ENCODE data around the gene SLC22A23. TPM values are rescaled to one million over a fixed set of nuclear protein-coding genes. Genes with fewer than 3 reads are reported as not detected.

SLC22A23 gene
- total and polyA plus RNA-seq, 4 donors: 4.9 to 45.4 (median 19.7) TPM

DNA sequence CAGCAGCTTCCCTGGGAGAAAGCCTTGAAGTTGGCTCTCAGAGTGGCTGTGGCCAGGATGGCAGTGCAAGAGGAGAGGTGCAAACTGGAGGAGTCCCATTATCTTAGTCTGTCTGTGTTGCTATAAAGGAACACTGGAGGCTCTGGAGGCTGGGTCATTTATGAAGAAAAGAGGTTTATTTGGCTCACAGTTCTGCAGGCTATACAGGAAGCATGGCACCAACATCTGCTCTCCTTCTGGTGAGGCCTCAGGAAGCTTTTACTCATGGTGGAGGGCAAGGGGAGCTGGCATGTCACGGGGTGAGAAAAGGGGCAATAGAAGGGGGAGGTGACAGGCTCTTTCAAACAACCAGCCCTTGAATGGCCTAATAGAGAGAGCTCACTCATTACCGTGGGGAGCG is 151.0 kb downstream of the SLC22A23 start:
- Histone ChIP-seq H3K9me3 (ENCODE audit: control insufficient read depth in 4 of 4, low read length in 3 of 4) (no peaks in the 10 kb centered on the region), H3K9ac (ENCODE audit: low read depth in 1 of 2, low read length in 2 of 2) (no peak overlapping the region), H3K27ac (ENCODE audit: low read depth in 1 of 2, low read length in 2 of 2) (no peak overlapping the region), H3K4me1 (ENCODE audit: control insufficient read depth in 4 of 4, insufficient read depth in 4 of 4, low read length in 3 of 4) (no peaks in the 10 kb centered on the region), H3K4me3 (ENCODE audit: low read depth in 1 of 3, low read length in 3 of 3) (no peak overlapping the region), H3K36me3 (ENCODE audit: control insufficient read depth in 4 of 4, insufficient read depth in 3 of 4, low read depth in 1 of 4, low read length in 3 of 4) (peaks cover 1 to 24% (median 13%) of the 10 kb centered on the region in 4 donors), H3K27me3 (ENCODE audit: control insufficient read depth in 4 of 4, insufficient read depth in 4 of 4, low read length in 3 of 4) (no peaks in the 10 kb centered on the region)
- DNase-seq (ENCODE audit: low spot score): no peak
- WGBS: 97% methylated on average over 3 of the region's 3 CpGs
- no peak for TF ChIP-seq RAD21 (IDR thresholded peaks at IDR 0.05)
- TF ChIP-seq, protein P1, sequence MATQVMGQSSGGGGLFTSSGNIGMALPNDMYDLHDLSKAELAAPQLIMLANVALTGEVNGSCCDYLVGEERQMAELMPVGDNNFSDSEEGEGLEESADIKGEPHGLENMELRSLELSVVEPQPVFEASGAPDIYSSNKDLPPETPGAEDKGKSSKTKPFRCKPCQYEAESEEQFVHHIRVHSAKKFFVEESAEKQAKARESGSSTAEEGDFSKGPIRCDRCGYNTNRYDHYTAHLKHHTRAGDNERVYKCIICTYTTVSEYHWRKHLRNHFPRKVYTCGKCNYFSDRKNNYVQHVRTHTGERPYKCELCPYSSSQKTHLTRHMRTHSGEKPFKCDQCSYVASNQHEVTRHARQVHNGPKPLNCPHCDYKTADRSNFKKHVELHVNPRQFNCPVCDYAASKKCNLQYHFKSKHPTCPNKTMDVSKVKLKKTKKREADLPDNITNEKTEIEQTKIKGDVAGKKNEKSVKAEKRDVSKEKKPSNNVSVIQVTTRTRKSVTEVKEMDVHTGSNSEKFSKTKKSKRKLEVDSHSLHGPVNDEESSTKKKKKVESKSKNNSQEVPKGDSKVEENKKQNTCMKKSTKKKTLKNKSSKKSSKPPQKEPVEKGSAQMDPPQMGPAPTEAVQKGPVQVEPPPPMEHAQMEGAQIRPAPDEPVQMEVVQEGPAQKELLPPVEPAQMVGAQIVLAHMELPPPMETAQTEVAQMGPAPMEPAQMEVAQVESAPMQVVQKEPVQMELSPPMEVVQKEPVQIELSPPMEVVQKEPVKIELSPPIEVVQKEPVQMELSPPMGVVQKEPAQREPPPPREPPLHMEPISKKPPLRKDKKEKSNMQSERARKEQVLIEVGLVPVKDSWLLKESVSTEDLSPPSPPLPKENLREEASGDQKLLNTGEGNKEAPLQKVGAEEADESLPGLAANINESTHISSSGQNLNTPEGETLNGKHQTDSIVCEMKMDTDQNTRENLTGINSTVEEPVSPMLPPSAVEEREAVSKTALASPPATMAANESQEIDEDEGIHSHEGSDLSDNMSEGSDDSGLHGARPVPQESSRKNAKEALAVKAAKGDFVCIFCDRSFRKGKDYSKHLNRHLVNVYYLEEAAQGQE (IDR thresholded peaks at IDR 0.05): no peak
- TF ChIP-seq, protein P2, sequence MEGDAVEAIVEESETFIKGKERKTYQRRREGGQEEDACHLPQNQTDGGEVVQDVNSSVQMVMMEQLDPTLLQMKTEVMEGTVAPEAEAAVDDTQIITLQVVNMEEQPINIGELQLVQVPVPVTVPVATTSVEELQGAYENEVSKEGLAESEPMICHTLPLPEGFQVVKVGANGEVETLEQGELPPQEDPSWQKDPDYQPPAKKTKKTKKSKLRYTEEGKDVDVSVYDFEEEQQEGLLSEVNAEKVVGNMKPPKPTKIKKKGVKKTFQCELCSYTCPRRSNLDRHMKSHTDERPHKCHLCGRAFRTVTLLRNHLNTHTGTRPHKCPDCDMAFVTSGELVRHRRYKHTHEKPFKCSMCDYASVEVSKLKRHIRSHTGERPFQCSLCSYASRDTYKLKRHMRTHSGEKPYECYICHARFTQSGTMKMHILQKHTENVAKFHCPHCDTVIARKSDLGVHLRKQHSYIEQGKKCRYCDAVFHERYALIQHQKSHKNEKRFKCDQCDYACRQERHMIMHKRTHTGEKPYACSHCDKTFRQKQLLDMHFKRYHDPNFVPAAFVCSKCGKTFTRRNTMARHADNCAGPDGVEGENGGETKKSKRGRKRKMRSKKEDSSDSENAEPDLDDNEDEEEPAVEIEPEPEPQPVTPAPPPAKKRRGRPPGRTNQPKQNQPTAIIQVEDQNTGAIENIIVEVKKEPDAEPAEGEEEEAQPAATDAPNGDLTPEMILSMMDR (IDR thresholded peaks at IDR 0.05; ENCODE audit: low read depth, low read length, missing input control): no peak

DNA sequence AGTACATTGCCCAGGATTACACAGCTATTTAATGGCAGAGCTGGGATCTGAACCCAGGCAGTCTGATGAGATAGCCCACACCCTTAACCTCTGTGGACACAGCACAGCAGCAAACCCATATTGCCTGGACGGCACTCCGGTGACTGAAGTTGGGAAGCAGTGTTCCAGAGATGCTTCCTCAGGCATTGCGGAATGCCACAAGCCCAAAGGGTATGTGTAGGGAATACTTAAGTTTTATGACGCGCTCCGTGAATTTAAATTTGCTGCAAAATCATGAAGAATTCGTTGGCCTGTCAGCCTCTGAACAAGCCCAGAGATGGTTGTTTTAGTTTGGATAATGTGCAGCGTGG is 151.7 kb downstream of the SLC22A23 start:
- TF ChIP-seq, protein P3, sequence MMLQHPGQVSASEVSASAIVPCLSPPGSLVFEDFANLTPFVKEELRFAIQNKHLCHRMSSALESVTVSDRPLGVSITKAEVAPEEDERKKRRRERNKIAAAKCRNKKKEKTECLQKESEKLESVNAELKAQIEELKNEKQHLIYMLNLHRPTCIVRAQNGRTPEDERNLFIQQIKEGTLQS (IDR thresholded peaks at IDR 0.05): no peak
- TF ChIP-seq YY1 (IDR thresholded peaks at IDR 0.05) (no peak), FOXA1 (IDR thresholded peaks at IDR 0.05) (no peak), TAF1 (conservative IDR thresholded peaks at IDR 0.05) (no peak), RAD21 (IDR thresholded peaks at IDR 0.05) (no peak), FOXA2 (IDR thresholded peaks at IDR 0.05) (no peak), NR2F2 (IDR thresholded peaks at IDR 0.05) (no peak), JUND (IDR thresholded peaks at IDR 0.05) (no peak), HNF4G (IDR thresholded peaks at IDR 0.05) (no peak), HNF4A (conservative IDR thresholded peaks at IDR 0.05) (no peak), RXRA (IDR thresholded peaks at IDR 0.05) (no peak), GABPA (IDR thresholded peaks at IDR 0.05 in 1 of 2, conservative IDR thresholded peaks at IDR 0.05 in 1 of 2) (no peak), SP1 (IDR thresholded peaks at IDR 0.05) (no peak), EGR1 (IDR thresholded peaks at IDR 0.05; ENCODE audit: low read depth in 2 of 2) (no peak)
- TF ChIP-seq, protein P1 (IDR thresholded peaks at IDR 0.05): no peak
- TF ChIP-seq, protein P4, sequence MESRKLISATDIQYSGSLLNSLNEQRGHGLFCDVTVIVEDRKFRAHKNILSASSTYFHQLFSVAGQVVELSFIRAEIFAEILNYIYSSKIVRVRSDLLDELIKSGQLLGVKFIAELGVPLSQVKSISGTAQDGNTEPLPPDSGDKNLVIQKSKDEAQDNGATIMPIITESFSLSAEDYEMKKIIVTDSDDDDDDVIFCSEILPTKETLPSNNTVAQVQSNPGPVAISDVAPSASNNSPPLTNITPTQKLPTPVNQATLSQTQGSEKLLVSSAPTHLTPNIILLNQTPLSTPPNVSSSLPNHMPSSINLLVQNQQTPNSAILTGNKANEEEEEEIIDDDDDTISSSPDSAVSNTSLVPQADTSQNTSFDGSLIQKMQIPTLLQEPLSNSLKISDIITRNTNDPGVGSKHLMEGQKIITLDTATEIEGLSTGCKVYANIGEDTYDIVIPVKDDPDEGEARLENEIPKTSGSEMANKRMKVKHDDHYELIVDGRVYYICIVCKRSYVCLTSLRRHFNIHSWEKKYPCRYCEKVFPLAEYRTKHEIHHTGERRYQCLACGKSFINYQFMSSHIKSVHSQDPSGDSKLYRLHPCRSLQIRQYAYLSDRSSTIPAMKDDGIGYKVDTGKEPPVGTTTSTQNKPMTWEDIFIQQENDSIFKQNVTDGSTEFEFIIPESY (IDR thresholded peaks at IDR 0.05): no peak
- TF ChIP-seq, protein P2 (IDR thresholded peaks at IDR 0.05; ENCODE audit: low read depth, low read length, missing input control): no peak
- TF ChIP-seq, protein P5, sequence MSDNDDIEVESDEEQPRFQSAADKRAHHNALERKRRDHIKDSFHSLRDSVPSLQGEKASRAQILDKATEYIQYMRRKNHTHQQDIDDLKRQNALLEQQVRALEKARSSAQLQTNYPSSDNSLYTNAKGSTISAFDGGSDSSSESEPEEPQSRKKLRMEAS (IDR thresholded peaks at IDR 0.05): no peak
- H3K9ac ChIP-seq (ENCODE audit: low read depth in 1 of 2, low read length in 2 of 2): no peak overlapping the region
- H3K27me3 ChIP-seq (ENCODE audit: control insufficient read depth in 4 of 4, insufficient read depth in 4 of 4, low read length in 3 of 4): no peaks in the 10 kb centered on the region
- WGBS: 94% methylated on average over 8 of the region's 8 CpGs
- no peak overlapping the region for H3K4me3 ChIP-seq (ENCODE audit: low read depth in 1 of 3, low read length in 3 of 3)
- no peak overlapping the region for H3K27ac ChIP-seq (ENCODE audit: low read depth in 1 of 2, low read length in 2 of 2)
- H3K36me3 ChIP-seq (ENCODE audit: control insufficient read depth in 4 of 4, insufficient read depth in 3 of 4, low read depth in 1 of 4, low read length in 3 of 4): peaks cover 4 to 24% (median 13%) of the 10 kb centered on the region in 4 donors
- H3K4me1 ChIP-seq (ENCODE audit: control insufficient read depth in 4 of 4, insufficient read depth in 4 of 4, low read length in 3 of 4): no peaks in the 10 kb centered on the region
- no peaks in the 10 kb centered on the region for H3K9me3 ChIP-seq (ENCODE audit: control insufficient read depth in 4 of 4, low read length in 3 of 4)
- DNase-seq (ENCODE audit: low spot score): no peak
